HCEC 1CT (cell line): ENCODE data around the gene RNF149.
"Not testable (repeated sequence)": the region's sequence is repeated elsewhere in the genome, so short reads cannot be mapped to it uniquely, and the experiment has no call there.

Experiments
- DNase-seq: peaks from one replicate; pipeline ENCODE4 v3.0.0-alpha.2; 2017

The RNF149 gene

DNA sequence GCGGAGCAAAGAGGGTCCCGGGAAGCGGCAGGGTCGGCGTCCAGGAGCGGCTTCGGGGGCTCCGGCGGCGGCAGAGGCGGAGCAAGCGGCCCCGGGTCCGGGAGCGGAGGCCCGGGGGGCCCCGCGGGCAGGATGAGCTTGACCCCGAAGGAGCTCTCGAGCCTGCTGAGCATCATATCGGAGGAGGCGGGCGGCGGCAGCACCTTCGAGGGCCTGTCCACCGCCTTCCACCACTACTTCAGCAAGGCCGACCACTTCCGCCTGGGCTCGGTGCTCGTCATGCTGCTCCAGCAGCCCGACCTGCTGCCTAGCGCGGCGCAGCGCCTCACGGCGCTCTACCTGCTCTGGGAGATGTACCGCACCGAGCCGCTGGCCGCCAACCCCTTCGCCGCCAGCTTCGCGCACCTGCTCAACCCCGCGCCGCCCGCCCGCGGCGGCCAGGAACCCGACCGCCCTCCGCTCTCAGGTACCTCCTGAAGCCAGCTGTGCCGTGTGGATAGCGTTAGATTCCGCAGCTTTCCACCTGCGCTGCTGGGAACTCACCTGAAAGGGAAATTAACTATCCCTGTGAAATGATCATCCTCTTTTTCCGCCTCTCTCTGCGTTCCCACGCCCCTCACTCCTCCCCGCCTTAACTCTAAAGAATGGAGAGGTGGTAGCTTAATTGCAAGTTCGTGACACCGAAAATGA is 55.3 kb downstream of the RNF149 start:
- DNase-seq: peak; percentile 50

- DNase-seq: peak; percentile 96
These were observed 56.0 kb downstream of the RNF149 start, which contains the start of gene CNOT11 for GRCh38 chr2:101252408-101253012. Gene CNOT11, plus strand, starts transcription at chr2:101252886. Its CDS starts 79 bp downstream, at chr2:101252965.

GRCh38 chr2:101251844-101252407 is 56.6 kb downstream of the RNF149 start:
- DNase-seq: no peak

GRCh38 chr2:101251246-101251781 is 57.2 kb downstream of the RNF149 start:
- DNase-seq: not testable (repeated sequence)

DNA sequence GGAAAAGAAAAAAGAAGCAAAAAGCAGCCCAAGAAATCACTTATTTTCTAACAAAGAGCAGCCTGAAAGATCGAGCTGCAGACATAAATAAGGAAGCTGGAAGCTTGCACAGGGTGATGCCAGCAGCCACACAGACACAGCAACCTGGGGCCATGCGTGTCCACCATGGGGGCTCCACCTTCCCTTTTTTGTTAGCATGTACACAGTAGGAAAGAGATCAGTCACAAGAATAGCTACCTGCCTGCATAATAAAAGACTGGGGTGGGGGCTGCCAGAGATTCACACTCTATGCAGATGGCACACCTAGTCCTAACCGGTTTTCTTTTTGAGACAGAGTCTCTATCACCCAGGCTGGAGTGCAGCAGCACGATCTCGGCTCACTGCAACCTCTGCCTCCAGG is 58.7 kb downstream of the RNF149 start:
- no peak for DNase-seq

- DNase-seq: not testable (repeated sequence)
These were observed 59.7 kb downstream of the RNF149 start for GRCh38 chr2:101248756-101249155.

- DNase-seq: not testable (repeated sequence)
These were observed 63.0 kb downstream of the RNF149 start for GRCh38 chr2:101245468-101245867.

GRCh38 chr2:101244899-101245298 is 63.6 kb downstream of the RNF149 start:
- not testable (repeated sequence) for DNase-seq

- not testable (repeated sequence) for DNase-seq
These were observed 64.1 kb downstream of the RNF149 start for GRCh38 chr2:101244373-101244772.

GRCh38 chr2:101241158-101241557 is 67.3 kb downstream of the RNF149 start:
- DNase-seq: no peak

DNA sequence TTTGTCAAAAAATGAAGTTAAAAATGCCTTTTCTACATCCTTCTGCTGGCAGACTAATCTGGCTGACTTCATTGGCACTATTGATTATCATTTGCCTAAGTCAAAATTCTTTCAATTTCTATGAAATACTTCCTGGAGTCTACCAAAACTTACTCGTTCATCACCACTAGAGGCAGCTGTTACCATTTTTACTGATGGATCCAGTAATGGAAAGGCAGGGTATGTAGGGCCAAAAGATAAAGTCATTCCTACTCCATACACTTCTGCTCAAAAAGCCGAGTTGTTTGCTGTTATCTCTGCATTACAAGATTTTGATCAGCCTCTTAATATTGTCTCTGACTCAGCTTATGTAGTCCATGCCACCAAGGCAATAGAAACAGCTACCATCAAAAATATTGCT is 67.8 kb downstream of the RNF149 start:
- peak; percentile 35 for DNase-seq

- DNase-seq: not testable (repeated sequence)
These were observed 68.8 kb downstream of the RNF149 start for GRCh38 chr2:101239760-101240118.

DNA sequence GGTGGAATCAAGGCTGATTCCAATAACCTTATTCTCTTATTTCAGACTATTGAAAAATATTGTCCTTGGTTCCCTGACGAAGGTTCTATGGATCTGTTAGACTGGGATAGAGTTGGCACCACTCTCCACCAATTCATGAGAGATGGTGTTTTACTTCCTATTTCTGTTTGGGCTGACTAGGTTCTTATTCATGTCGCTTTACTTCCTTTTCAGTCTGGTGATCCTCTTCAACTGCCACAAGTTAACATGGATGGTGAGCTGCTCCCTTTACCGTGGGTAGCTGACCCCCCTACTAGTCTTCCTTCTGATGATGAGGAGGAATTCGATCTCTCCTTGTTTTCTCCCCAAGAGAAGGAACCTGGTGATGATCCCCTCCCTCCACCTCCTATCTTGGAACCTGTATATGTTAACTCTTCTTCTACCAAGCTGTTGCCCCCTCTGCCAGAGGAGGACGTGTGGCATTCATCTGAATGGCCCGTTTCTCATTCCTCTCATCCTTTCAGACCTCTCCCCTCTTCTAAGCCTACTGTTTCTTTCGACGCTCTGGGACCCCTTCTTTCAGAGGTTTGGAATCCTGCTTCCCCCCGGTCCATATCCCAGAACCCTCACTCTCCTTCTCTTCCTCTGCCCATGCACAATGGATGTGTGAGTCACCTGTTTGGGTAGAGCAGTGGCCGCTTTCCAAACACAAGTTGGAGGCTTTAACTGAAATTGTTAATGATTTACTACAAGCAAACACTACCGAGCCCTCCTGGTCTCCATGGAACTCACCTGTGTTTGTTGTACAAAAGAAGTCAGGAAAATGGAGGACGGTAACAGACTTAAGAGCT is 69.4 kb downstream of the RNF149 start:
- DNase-seq: no peak

GRCh38 chr2:101237944-101238343 is 70.6 kb downstream of the RNF149 start:
- not testable (repeated sequence) for DNase-seq

- not testable (repeated sequence) for DNase-seq
These were observed 72.5 kb downstream of the RNF149 start for GRCh38 chr2:101235956-101236355.

- no peak for DNase-seq
These were observed 74.1 kb downstream of the RNF149 start for GRCh38 chr2:101234169-101234938.

DNA sequence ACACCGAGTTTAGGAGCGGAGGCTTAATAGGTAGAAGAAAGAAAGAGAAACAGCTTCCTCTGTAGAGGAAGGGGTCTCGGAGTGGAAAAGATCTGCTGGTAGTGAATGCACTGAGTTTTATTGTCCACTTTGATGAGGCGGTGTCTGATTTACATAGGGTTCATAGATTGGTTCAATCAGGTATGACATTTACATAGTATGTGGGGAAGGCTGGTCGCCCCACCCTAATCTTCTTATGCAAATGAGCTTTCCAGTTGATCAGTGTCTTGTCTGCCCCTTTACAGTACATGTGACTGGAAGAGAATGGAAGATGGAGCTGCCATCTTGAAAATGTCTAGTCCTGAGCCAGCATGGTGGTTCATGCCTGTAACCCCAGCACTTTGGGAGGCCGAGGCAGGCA is 75.7 kb downstream of the RNF149 start:
- DNase-seq: no peak

DNA sequence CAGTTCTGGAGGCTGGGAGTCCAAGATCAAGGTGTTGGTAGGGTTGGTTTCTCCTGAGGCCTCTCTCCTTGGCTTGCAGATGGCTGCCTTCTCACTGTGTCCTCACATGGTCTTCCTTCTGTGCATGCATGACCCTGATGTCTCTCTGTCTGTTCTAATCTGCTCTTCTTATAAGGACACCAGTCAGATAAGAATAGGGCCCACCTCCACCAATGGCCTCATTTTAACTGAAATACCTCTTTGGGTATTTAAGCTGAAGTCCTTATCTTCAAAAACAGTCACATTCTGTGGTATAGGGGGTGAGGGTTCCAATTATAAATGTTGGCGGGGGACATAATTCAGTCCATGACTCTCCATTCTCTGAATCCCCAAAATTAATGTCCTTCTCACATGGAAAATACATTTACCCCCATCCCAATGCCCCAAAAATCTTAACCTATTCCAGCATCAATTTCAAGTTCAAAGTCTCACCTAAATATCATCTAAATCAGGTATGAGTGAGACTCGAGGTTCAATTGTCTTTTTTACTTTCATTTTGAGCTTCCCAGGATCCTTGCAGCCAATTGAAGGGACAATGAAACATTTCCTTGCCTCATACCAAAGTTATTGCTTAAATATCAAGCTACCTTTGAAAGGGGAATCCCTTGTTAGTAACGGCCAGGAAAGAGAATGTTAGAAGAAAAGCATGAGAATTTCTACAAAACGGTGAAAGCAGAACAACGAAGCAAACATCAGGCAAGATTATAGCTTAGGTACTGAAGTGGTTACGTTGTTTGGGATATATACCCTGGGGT is 76.4 kb downstream of the RNF149 start:
- DNase-seq: no peak

DNA sequence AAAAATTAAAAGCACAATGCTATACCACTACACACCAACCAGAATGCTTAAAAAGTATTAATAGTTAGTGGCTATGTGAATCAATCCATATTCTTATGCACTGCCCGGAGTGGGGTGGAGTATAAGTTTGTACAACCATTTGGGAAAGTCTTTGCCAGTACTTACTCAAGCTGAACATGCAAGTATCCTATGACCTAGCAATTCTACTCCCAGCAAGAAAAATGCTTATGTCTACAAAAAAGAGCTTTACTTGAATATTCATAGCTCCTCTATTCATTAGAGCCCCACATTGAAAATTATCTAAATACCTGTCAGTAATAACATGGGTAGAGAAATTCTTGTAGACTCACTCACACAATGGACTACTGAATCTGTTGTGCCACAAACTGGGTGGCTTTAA is 77.3 kb downstream of the RNF149 start:
- no peak for DNase-seq

DNA sequence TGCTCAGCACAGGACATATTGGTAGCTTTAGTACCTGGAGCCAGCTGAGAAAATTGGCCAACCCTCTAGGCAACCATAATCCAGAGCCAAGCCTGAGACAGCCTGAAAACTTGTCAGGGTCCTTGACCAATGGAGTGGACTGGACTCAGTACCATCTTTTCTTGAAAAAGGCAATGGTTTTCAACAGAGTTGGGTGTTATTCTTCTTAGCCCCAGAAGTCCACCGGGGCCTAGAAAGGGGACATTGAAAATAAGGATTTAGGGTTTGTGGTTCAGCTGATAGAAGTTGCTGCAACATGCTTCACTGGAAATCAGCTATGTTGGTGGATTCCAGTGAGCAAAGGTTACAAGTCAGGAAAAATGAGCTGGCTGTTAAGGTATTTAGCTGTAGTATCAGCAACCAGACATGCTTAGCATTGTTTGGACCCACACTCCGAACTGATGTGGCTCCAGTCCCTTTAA is 77.9 kb downstream of the RNF149 start:
- DNase-seq: no peak
